Testis (tissue), 3 donors: ENCODE data around the gene DERA. TPM values are rescaled to one million over a fixed set of nuclear protein-coding genes. Genes with fewer than 3 reads are reported as not detected.
"Not testable (repeated sequence)": the region's sequence is repeated elsewhere in the genome, so short reads cannot be mapped to it uniquely, and the experiment has no call there.

ENCODE experiments used
- DNase-seq: peaks from one replicate; pipeline ENCODE4 v3.0.0-alpha.2; 2019
- H3K27ac ChIP-seq, 2 donors: fragments of 200-600 bp; sonication (generic); one replicate each; pipeline ENCODE4 v1.5.1; 2019
- H3K27me3 ChIP-seq: fragments of 200-600 bp; sonication (generic); one replicate; pipeline ENCODE4 v1.5.1; 2019
- H3K36me3 ChIP-seq: fragments of 200-600 bp; sonication (generic); one replicate; pipeline ENCODE4 v1.5.1; 2017; ENCODE audit warnings: low read depth; ENCODE audit errors: missing control alignments
- H3K4me1 ChIP-seq: fragments of 200-600 bp; sonication (generic); one replicate; pipeline ENCODE4 v1.5.1; 2019
- H3K4me3 ChIP-seq, 2 donors: fragments of 200-600 bp; sonication (generic); one replicate each; pipeline ENCODE4 v1.5.1; 2017 to 2019
- H3K9me3 ChIP-seq: fragments of 200-600 bp; sonication (generic); one replicate; pipeline ENCODE4 v1.5.1; 2017
- CTCF ChIP-seq, 3 experiments: fragments of 450-650 bp in 2 of 3; fragments of 200-600 bp in 1 of 3; sonication (generic) in 1 of 3; IDR thresholded peaks; one replicate each; pipeline ENCODE4 v1.5.1; 2016 to 2019; ENCODE audit warnings: antibody characterized with exemption in 3 of 3, mild to moderate bottlenecking in 2 of 3, moderate library complexity in 1 of 3
- POLR2A ChIP-seq: fragments of 450-650 bp; IDR thresholded peaks from one replicate; pipeline ENCODE4 v1.6.1; 2017; ENCODE audit warnings: antibody characterized with exemption, mild to moderate bottlenecking, moderate library complexity
- WGBS, 2 donors: methylation state at CpG; one replicate each; pipeline ENCODE4 v1.1.5; 2018; 5-methylcytosine and 5-hydroxymethylcytosine counted together
- intact Hi-C: fragments of 100-400 bp; cut with DNase I; formaldehyde crosslinking; loops from one replicate; pipeline ENCODE4 v1.15.1; 2023; ENCODE audit warnings: low total_unique reads
- polyA plus RNA-seq: library from polyadenylated mRNA; stranded (reverse); fragments of 350-450 nt; fragmentation: Illumina TruSeq; extraction: RNeasy Lipid Tissue Mini Kit (QIAGEN cat#74804); gene quantifications from one replicate; pipeline ENCODE4 v1.2.3, GENCODE V29; 2014; ENCODE audit warnings: low read depth, low replicate concordance; ENCODE audit not compliant: insufficient read depth
- total RNA-seq, 2 donors: library from RNA; depleted of rRNA; stranded (reverse); fragments of >200 nt; gene quantifications; one replicate each; pipeline ENCODE4 v1.2.3, GENCODE V29; 2016

DERA gene
- total and polyA plus RNA-seq, 3 donors from 2014 or later = 14.0 to 21.3 (median 19.0) TPM

GRCh38 chr12:16037533-16037932 is 126.4 kb downstream of the DERA start:
- H3K4me1 ChIP-seq = no peaks in the 10 kb centered on the region
- no peaks in the 10 kb centered on the region for H3K27me3 ChIP-seq
- H3K27ac ChIP-seq = no peak overlapping the region
- intact Hi-C loops = no loop called here
- H3K9me3 ChIP-seq = no peaks in the 10 kb centered on the region
- no peak overlapping the region for H3K4me3 ChIP-seq
- WGBS, 2 donors = 88 to 92% methylated on average over 6 of the region's 6 CpGs
- no peak for DNase-seq
- H3K36me3 ChIP-seq = no peaks in the 10 kb centered on the region
- TF ChIP-seq POLR2A (no peak), CTCF (IDR thresholded peaks at IDR 0.05) (no peak)

- H3K36me3 ChIP-seq = no peaks in the 10 kb centered on the region
- no peaks in the 10 kb centered on the region for H3K9me3 ChIP-seq
- no peak for TF ChIP-seq CTCF (IDR thresholded peaks at IDR 0.05)
- TF ChIP-seq POLR2A = no peak
- intact Hi-C loops = no loop called here
- no peak overlapping the region for H3K4me3 ChIP-seq
- H3K27ac ChIP-seq = no peak overlapping the region
- DNase-seq = no peak
- no peaks in the 10 kb centered on the region for H3K4me1 ChIP-seq
- 85 to 100% methylated on average over 1 of the region's 1 CpG for WGBS, 2 donors
- no peaks in the 10 kb centered on the region for H3K27me3 ChIP-seq
These were observed 132.3 kb downstream of the DERA start for GRCh38 chr12:16043480-16043879.

GRCh38 chr12:16046266-16046665 is 135.1 kb downstream of the DERA start:
- Histone ChIP-seq H3K9me3 (no peaks in the 10 kb centered on the region), H3K4me3 (no peak overlapping the region), H3K4me1 (no peaks in the 10 kb centered on the region), H3K36me3 (no peaks in the 10 kb centered on the region), H3K27ac (no peak overlapping the region), H3K27me3 (no peaks in the 10 kb centered on the region)
- no peak for DNase-seq
- 88 to 92% methylated on average over 1 of the region's 1 CpG for WGBS, 2 donors
- intact Hi-C loops = no loop called here
- TF ChIP-seq CTCF (IDR thresholded peaks at IDR 0.05) (no peak), POLR2A (no peak)

DNA sequence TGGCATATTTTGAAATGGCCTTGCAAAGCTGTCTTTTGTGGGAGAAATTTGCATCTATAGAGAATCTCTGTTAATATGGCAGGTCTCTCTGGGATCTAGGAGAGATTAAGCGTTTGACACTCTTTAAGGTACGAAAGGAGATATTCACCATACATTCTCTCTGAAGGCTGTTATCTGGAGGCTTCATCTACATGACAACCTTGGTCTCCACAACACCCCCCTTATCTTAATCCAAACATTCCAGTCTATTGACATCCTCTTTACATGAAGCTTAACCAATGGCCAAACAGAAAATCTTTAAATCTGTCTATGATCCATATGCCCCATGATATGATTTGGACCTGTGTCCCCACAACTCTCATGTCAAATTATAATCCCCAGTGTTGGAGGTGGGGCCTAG is 137.4 kb downstream of the DERA start:
- 91 to 96% methylated on average over 2 of the region's 2 CpGs for WGBS, 2 donors
- DNase-seq = no peak
- H3K27me3 ChIP-seq = no peaks in the 10 kb centered on the region
- no peaks in the 10 kb centered on the region for H3K36me3 ChIP-seq
- H3K9me3 ChIP-seq = no peaks in the 10 kb centered on the region
- no peaks in the 10 kb centered on the region for H3K4me1 ChIP-seq
- H3K4me3 ChIP-seq = no peak overlapping the region
- intact Hi-C loops = no loop called here
- H3K27ac ChIP-seq = no peak overlapping the region
- TF ChIP-seq CTCF (IDR thresholded peaks at IDR 0.05) = no peak
- TF ChIP-seq POLR2A = no peak

- no peak for DNase-seq
These were observed 145.8 kb downstream of the DERA start for GRCh38 chr12:16056910-16057309.

DNA sequence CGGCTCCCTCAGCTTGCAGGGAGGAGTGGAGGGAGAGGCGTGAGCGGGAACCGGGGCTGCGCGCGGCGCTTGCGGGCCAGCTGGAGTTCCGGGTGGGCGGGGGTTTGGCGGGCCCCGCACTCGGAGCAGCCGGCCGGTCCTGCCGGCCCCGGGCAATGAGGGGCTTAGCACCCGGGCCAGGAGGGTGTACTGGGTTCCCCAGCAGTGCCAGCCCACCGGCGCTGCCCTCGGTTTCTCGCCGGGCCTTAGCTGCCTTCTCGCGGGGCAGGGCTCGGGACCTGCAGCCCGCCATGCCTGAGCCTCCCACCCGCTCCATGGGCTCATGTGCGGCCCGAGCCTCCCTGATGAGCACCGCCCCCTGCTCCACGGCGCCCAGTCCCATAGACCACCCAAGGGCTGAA is 146.2 kb downstream of the DERA start:
- H3K36me3 ChIP-seq, H3K9me3 ChIP-seq, H3K27me3 ChIP-seq, intact Hi-C loops, H3K4me1 ChIP-seq, H3K27ac ChIP-seq: not testable (repeated sequence)
- 71 to 78% methylated on average over 8 to 20 of the region's 34 CpGs for WGBS, 2 donors
- H3K4me3 ChIP-seq = peak overlapping the region; percentile 46 to 51
- DNase-seq = peak; percentile 19

More at GRCh38 chr12:16056910-16057309, 145.8 kb downstream of the DERA start:
- Histone ChIP-seq H3K27me3 (no peaks in the 10 kb centered on the region), H3K36me3 (no peaks in the 10 kb centered on the region), H3K4me1 (no peaks in the 10 kb centered on the region), H3K27ac (no peak overlapping the region), H3K4me3 (peak overlapping the region; percentile 46 to 51), H3K9me3 (no peaks in the 10 kb centered on the region)
- intact Hi-C loops = no loop called here
- TF ChIP-seq POLR2A = no peak
- no peak for TF ChIP-seq CTCF (IDR thresholded peaks at IDR 0.05)
- 64 to 77% methylated on average over 6 of the region's 6 CpGs for WGBS, 2 donors
